GM18526 (cell line): ENCODE results near the gene FLII.

Experiments used
- POLR2A ChIP-seq: IDR thresholded peaks from 3 replicates; pipeline ENCODE4 v1.6.1; 2011; ENCODE audit not compliant: insufficient read length; ENCODE audit errors: extremely low read depth

Gene FLII

DNA sequence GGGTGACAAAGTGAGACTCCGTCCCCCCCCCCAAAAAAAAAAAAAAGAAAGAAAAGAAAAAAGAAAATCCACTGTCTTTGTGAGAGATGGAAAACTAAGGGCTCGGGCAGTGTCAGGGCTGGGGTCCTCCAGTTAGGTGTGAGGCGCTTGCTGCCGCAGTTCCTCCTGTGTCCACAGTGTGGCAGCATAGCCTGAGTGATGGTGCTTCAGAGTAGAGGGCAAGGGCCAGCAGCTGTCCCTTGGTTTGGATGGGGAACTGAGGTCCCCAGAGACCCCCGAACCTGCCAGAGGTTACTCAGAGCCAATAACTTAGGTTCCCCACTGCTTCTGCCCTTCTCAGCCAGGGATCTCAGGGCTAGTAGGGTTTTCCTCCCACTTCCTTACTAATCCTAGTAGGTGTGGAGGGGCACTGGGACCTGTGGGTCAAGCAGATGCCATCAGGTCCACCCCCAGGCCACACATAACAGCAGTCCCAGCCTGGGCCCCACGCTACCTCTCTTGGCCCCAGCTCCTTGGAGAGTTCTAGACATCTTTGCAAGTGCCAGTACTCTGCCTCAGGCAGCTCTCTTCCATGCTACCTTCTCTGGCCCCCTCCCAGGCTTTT is 41.0 kb downstream of the FLII start:
- TF ChIP-seq POLR2A = no peak

DNA sequence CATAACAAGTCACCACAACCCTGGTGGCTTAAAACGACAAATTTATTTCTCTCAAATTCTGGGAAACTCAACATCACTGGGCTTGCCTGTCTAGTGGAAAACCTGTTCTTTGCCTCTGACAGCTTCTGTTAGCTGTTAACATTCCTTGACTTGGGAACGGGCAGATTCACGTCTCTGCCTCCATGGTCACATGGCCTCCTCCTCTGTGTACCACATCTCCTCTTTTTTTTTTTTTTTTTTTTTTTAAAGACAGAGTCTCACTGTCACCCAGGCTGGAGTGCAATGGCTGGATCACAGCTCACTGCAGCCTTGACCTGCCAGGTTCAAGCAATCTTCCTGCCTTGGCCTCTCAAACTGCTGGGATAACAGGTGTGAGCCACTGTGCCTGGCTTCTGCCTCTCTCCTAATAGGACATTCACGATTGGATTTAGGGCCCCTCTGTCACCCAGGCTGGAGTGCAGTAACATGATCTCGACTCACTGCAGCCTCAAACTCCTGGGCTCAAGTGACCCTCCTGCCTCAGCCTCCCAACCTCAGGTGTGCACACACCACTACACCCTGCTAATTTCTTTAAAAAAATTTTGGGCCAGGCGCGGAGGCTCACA is 44.8 kb downstream of the FLII start:
- TF ChIP-seq POLR2A = no peak

DNA sequence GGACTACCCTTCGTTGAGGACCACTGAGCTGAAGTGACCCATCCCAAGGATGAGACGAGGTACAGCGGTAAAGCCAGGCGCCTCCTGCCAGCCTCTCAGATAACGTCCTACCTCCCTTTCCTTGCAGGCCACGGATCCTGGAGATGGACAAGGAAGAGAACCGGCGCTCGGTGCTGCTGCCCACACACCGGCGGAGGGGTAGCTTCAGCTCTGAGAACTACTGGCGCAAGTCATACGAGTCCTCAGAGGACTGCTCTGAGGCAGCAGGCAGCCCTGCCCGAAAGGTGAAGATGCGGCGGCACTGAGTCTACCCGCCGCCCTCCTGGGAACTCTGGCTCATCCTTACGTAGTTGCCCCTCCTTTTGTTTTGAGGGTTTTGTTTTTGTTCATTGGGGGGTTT is 50.4 kb downstream of the FLII start:
- TF ChIP-seq POLR2A = no peak

GRCh38 chr17:18206962-18207361 is 51.6 kb downstream of the FLII start:
- TF ChIP-seq POLR2A = no peak

DNA sequence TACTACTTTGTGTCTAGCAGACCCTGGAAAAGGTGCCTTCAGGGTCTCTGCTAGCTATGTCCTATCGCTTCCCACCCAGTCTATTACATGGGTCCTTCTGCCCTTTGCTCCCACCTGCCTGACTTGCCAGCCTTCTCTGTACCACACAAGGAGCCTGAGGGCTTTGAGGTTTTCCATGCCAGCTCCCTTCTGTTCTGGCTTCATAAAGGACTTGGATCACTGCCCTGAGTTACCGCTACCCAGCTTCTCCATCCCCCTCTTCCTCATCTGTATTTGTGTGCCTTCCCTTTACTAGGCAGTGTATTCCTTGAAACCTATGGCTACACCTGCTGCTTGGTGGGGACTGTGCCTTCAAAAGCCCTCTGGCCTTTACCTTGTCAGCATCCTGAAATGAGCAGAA is 52.7 kb downstream of the FLII start:
- TF ChIP-seq POLR2A = no peak

DNA sequence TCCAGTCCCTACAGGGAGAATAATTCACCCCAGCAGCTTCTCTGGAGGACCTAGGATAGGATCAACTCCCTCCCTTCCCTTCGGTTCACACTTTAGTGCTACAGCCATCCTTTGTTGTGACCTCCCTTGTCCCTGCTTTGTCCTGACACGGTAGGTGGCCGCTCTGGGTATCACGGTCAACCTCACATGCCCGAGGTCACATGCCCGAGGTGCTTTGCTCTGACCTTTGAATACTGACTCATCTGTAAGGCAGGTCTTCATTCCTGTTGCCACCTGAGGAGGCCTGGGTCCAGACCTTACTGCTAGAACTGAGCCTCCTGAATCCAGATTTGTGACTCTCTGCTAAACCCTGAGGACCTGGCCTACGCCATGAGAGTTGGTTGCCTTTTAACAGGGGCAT is 55.2 kb downstream of the FLII start:
- TF ChIP-seq POLR2A = no peak

GRCh38 chr17:18201108-18201507 is 57.4 kb downstream of the FLII start:
- TF ChIP-seq POLR2A = no peak

- no peak for TF ChIP-seq POLR2A
Measured at GRCh38 chr17:18198530-18198929, 60.0 kb downstream of the FLII start.

- TF ChIP-seq POLR2A = no peak
Measured at GRCh38 chr17:18197535-18198194, 60.9 kb downstream of the FLII start.

- no peak for TF ChIP-seq POLR2A
Measured at GRCh38 chr17:18195246-18195645, 63.3 kb downstream of the FLII start.
